RWPE2 (cell line): ENCODE results near the gene C13orf42.

Experiments
- ATAC-seq: fragments of 200-7000 bp; cut with Tn5 transposase; 3 replicates; pipeline ENCODE4 v1.9.1; 2021; ENCODE audit warnings: low read depth
- DNase-seq: peaks from one replicate; pipeline ENCODE4 v3.0.0-alpha.2; 2020; ENCODE audit warnings: low spot score
- H3K27ac ChIP-seq: fragments of 450-650 bp; 2 replicates; pipeline ENCODE4 v1.5.1; 2017; ENCODE audit warnings: mild to moderate bottlenecking; ENCODE audit not compliant: poor library complexity, severe bottlenecking
- H3K27me3 ChIP-seq: fragments of 250-450 bp; sonication (Bioruptor Pico); 2 replicates; pipeline ENCODE4 v1.5.1; 2021; ENCODE audit warnings: mild to moderate bottlenecking, moderate library complexity; ENCODE audit not compliant: insufficient read depth, poor library complexity, severe bottlenecking
- H3K36me3 ChIP-seq: fragments of 250-450 bp; sonication (Bioruptor Pico); 2 replicates; pipeline ENCODE4 v1.5.1; 2020; ENCODE audit warnings: low read depth, mild to moderate bottlenecking, moderate library complexity
- H3K4me1 ChIP-seq: fragments of 250-450 bp; sonication (Bioruptor Pico); 2 replicates; pipeline ENCODE4 v1.5.1; 2021; ENCODE audit warnings: mild to moderate bottlenecking, moderate library complexity; ENCODE audit not compliant: insufficient read depth, poor library complexity, severe bottlenecking
- H3K4me3 ChIP-seq: fragments of 250-450 bp; sonication (Bioruptor Pico); 2 replicates; pipeline ENCODE4 v1.5.1; 2021; ENCODE audit warnings: mild to moderate bottlenecking, moderate library complexity; ENCODE audit not compliant: severe bottlenecking
- H3K9me3 ChIP-seq: fragments of 250-450 bp; sonication (Bioruptor Pico); 2 replicates; pipeline ENCODE4 v1.5.1; 2021; ENCODE audit warnings: mild to moderate bottlenecking, moderate library complexity; ENCODE audit not compliant: severe bottlenecking
- TF ChIP-seq, protein P1 (sequence below): fragments of 450-650 bp; IDR thresholded peaks from one replicate; pipeline ENCODE4 v1.5.1; 2017; ENCODE audit warnings: mild to moderate bottlenecking, moderate library complexity; ENCODE audit not compliant: poor library complexity, severe bottlenecking

C13orf42 gene

DNA sequence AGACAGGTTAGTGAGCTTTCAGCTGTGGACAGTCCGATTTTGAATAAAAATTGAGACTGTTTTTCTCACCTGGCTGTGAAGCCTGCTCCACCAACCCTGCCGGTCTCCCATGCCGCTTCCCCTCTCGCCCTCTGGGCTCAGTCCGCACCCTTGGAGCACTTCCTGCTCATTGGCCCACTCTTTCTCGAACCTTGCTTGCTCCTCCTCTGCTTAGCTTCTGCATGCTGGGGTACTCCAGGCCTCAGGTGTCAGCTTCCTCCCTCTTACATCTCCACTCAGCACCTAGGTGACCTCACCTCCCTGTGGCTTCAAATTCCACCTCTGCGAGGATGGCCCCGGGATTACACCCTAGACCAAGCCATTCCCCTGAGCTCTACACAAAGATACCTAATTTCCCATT lies 39.6 kb downstream of the C13orf42 start:
- TF ChIP-seq, protein P1, sequence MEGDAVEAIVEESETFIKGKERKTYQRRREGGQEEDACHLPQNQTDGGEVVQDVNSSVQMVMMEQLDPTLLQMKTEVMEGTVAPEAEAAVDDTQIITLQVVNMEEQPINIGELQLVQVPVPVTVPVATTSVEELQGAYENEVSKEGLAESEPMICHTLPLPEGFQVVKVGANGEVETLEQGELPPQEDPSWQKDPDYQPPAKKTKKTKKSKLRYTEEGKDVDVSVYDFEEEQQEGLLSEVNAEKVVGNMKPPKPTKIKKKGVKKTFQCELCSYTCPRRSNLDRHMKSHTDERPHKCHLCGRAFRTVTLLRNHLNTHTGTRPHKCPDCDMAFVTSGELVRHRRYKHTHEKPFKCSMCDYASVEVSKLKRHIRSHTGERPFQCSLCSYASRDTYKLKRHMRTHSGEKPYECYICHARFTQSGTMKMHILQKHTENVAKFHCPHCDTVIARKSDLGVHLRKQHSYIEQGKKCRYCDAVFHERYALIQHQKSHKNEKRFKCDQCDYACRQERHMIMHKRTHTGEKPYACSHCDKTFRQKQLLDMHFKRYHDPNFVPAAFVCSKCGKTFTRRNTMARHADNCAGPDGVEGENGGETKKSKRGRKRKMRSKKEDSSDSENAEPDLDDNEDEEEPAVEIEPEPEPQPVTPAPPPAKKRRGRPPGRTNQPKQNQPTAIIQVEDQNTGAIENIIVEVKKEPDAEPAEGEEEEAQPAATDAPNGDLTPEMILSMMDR, result no peak
- no peaks in the 10 kb centered on the region for H3K36me3 ChIP-seq
- no peak for ATAC-seq
- DNase-seq, result no peak
- no peaks in the 10 kb centered on the region for H3K4me1 ChIP-seq
- no peak overlapping the region for H3K27ac ChIP-seq
- no peak overlapping the region for H3K4me3 ChIP-seq
- H3K27me3 ChIP-seq, result no peaks in the 10 kb centered on the region
- no peaks in the 10 kb centered on the region for H3K9me3 ChIP-seq

DNA sequence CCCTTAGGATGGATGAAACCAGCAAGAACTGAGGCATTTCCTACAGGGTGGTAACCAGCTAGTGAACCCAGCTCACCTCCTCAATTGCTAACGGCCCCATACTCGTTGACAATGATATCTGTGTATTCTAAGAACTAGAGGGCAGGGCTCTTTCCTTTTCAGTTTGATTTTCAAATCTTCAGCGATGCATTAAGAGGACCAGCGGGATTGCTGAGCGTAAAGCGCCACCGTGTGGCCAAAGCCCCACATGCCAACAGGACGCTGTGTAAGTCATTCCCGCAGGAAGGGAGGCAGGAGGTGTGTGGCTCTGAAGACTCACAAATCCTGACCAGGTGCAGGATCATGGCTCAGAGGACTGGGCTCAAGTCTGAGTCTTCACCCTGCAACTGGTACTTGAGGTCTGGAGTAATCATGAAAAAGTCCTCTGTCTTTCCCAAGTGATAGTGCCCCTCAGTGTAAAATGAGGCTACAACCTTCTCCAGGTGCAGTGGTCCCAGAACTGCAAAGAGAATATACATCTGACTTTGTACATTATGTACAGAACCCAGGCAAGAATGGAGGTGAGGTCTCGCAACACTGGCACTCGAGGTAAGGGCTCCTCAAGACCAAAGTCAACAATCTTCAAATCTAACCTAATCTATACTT lies 40.9 kb downstream of the C13orf42 start:
- no peak overlapping the region for H3K27ac ChIP-seq
- ATAC-seq (peak; percentile 92), DNase-seq (no peak)
- no peaks in the 10 kb centered on the region for H3K36me3 ChIP-seq
- no peaks in the 10 kb centered on the region for H3K4me1 ChIP-seq
- no peaks in the 10 kb centered on the region for H3K27me3 ChIP-seq
- H3K9me3 ChIP-seq, result no peaks in the 10 kb centered on the region
- no peak overlapping the region for H3K4me3 ChIP-seq
- TF ChIP-seq, protein P1, result peak; percentile 85

DNA sequence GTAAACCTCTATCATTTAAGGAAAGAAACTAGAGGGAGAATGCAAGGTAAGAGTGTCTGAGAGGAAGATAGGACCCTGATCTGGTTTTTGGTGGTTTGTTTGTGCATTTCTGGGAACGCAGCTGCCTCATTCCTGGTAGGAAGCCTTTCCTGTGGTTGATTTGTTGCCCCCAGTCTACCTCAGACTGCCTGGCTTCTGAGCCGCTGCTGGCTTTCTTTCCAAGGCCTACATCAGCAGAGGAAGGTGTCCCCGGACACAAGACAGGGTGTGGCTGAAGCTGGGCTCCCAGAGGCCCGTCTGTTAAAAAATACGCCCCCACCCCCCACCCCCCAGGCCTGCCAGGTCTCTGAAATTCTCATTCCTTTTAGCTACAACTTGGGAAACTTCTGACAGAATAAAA lies 42.6 kb downstream of the C13orf42 start:
- ATAC-seq, result no peak

DNA sequence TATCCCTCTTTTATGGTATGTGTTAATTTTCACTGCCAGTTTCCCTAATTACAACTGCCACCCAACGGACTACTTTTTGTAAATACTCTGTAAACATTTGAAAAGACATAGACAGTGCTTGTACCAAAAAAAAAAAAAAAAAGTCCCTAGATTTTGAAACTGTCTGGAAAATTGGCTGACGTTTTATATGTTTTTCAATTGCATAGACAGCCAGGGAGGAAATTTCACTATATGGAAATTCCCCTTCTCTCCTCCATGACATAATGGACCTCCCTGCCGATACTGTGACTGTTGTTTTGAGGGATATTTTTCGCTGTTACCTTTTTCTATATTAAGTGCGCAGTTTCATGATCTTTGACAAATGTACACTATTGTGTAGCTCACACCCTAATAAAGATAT lies 43.4 kb downstream of the C13orf42 start:
- Histone ChIP-seq H3K27ac (no peak overlapping the region), H3K4me1 (no peaks in the 10 kb centered on the region), H3K36me3 (no peaks in the 10 kb centered on the region), H3K9me3 (no peaks in the 10 kb centered on the region), H3K4me3 (no peak overlapping the region), H3K27me3 (no peaks in the 10 kb centered on the region)
- DNase-seq (no peak), ATAC-seq (no peak)
- TF ChIP-seq, protein P1, result no peak

More for the DNA sequence above, 42.6 kb downstream of the C13orf42 start:
- no peaks in the 10 kb centered on the region for H3K9me3 ChIP-seq
- DNase-seq, result no peak
- no peaks in the 10 kb centered on the region for H3K27me3 ChIP-seq
- no peak overlapping the region for H3K27ac ChIP-seq
- H3K4me1 ChIP-seq, result no peaks in the 10 kb centered on the region
- TF ChIP-seq, protein P1, result no peak
- no peak overlapping the region for H3K4me3 ChIP-seq
- H3K36me3 ChIP-seq, result no peaks in the 10 kb centered on the region

DNA sequence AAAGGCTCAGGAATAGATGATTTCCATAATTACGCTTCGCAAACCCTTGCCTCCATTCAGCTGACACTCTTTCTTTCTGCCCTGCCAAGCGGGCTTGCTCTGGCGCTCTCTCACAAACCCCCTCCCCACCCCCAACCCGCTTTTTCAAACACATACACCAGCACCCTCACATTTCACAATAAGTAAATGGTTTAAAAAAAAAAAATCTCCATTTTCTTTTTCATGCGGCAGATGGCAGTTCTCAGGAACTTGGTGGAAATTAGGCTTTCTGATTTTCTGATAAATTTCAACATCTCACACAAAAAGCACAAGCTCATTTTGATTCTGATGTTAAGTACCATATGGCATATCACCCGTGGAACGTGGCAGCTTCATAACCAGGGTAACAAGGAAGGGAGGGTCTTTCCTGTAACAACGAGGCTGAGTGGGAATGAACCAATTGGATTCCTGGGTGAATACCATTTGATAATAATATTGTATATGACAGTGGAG lies 43.8 kb downstream of the C13orf42 start:
- H3K36me3 ChIP-seq, result no peaks in the 10 kb centered on the region
- no peak for ATAC-seq
- H3K27me3 ChIP-seq, result no peaks in the 10 kb centered on the region
- TF ChIP-seq, protein P1, result no peak
- no peak overlapping the region for H3K27ac ChIP-seq
- H3K4me3 ChIP-seq, result no peak overlapping the region
- H3K9me3 ChIP-seq, result no peaks in the 10 kb centered on the region
- no peak for DNase-seq
- no peaks in the 10 kb centered on the region for H3K4me1 ChIP-seq
